DND-41 (cell line): ENCODE results near the gene NKX2-8.
A peak's percentile ranks its signal among the peaks of the same experiment; 100 is the strongest.

Source experiments
- ATAC-seq: fragments of 200-7000 bp; cut with Tn5 transposase; 3 replicates; pipeline ENCODE4 v1.9.1; 2021; ENCODE audit warnings: low read depth; ENCODE audit not compliant: insufficient read depth
- DNase-seq: peaks from one replicate; pipeline ENCODE4 v3.0.0-alpha.2; 2020
- H2AFZ ChIP-seq: 2 replicates; pipeline ENCODE4 v1.6.0; 2012; ENCODE audit warnings: low read depth, low read length
- H3K27ac ChIP-seq: 2 replicates; pipeline ENCODE4 v1.5.1; 2012; ENCODE audit warnings: low read length, inconsistent platforms
- H3K27me3 ChIP-seq: fragments of 200-600 bp; sonication (generic); 2 replicates; pipeline ENCODE4 v1.6.0; 2012; ENCODE audit warnings: low read length, mild to moderate bottlenecking, inconsistent platforms; ENCODE audit not compliant: insufficient read depth, poor library complexity
- H3K36me3 ChIP-seq: 2 replicates; pipeline ENCODE4 v1.5.1; 2012; ENCODE audit warnings: low read length, inconsistent platforms; ENCODE audit not compliant: insufficient read depth
- H3K4me1 ChIP-seq: 2 replicates; pipeline ENCODE4 v1.5.1; 2012; ENCODE audit warnings: mild to moderate bottlenecking, low read length; ENCODE audit not compliant: insufficient read depth
- H3K4me2 ChIP-seq: 2 replicates; pipeline ENCODE4 v1.6.0; 2012; ENCODE audit warnings: mild to moderate bottlenecking, moderate library complexity, low read length, inconsistent platforms; ENCODE audit not compliant: insufficient read depth
- H3K4me3 ChIP-seq, 2 experiments: fragments of 200-600 bp in 1 of 2; shearing (Covaris generic) in 1 of 2; 2 replicates each; pipeline ENCODE4 v1.5.1; 2012 to 2016; ENCODE audit warnings: inconsistent platforms in 2 of 2, low read length in 2 of 2, mild to moderate bottlenecking in 2 of 2, low read depth in 1 of 2, moderate library complexity in 1 of 2
- H3K79me2 ChIP-seq: 2 replicates; pipeline ENCODE4 v1.6.0; 2012; ENCODE audit warnings: low read length, inconsistent platforms; ENCODE audit not compliant: insufficient read depth
- H3K9ac ChIP-seq: 2 replicates; pipeline ENCODE4 v1.6.0; 2012; ENCODE audit warnings: low read depth, mild to moderate bottlenecking, inconsistent platforms, low read length, moderate library complexity
- H3K9me3 ChIP-seq: 2 replicates; pipeline ENCODE4 v1.5.1; 2012; ENCODE audit warnings: low read length, moderate library complexity, mild to moderate bottlenecking, inconsistent platforms; ENCODE audit not compliant: insufficient read depth, severe bottlenecking
- H4K20me1 ChIP-seq: 2 replicates; pipeline ENCODE4 v1.6.0; 2012; ENCODE audit warnings: low read length; ENCODE audit not compliant: insufficient read depth
- CTCF ChIP-seq: IDR thresholded peaks from 2 replicates; pipeline ENCODE4 v1.5.1; 2012; ENCODE audit warnings: borderline replicate concordance, low read length, moderate library complexity, mild to moderate bottlenecking; ENCODE audit not compliant: poor library complexity, severe bottlenecking; ENCODE audit errors: extremely low read depth
- EZH2 ChIP-seq: IDR thresholded peaks from 3 replicates; pipeline ENCODE4 v1.6.1; 2012; ENCODE audit warnings: borderline replicate concordance, low read depth, mild to moderate bottlenecking, moderate library complexity, low read length, inconsistent platforms; ENCODE audit not compliant: severe bottlenecking

Gene NKX2-8

GRCh38 chr14:36618641-36619040, 36.2 kb upstream of the NKX2-8 start:
- TF ChIP-seq EZH2 (no peak), CTCF (no peak)
- DNase-seq (no peak), ATAC-seq (no peak)
- Histone ChIP-seq H3K79me2 (no peaks in the 10 kb centered on the region), H2AFZ (no peak overlapping the region), H3K4me2 (no peak overlapping the region), H3K9ac (no peak overlapping the region), H4K20me1 (no peaks in the 10 kb centered on the region), H3K9me3 (peaks cover 4% of the 10 kb centered on the region), H3K4me1 (peaks cover 16% of the 10 kb centered on the region), H3K4me3 (no peak overlapping the region), H3K36me3 (no peaks in the 10 kb centered on the region), H3K27me3 (no peaks in the 10 kb centered on the region), H3K27ac (no peak overlapping the region)

GRCh38 chr14:36617824-36618223, 35.4 kb upstream of the NKX2-8 start:
- H3K9me3 ChIP-seq, result peaks cover 3% of the 10 kb centered on the region

GRCh38 chr14:36605506-36605857, 23.1 kb upstream of the NKX2-8 start:
- DNase-seq (no peak), ATAC-seq (no peak)
- no peaks in the 10 kb centered on the region for H3K9me3 ChIP-seq
- no peak overlapping the region for H3K4me3 ChIP-seq
- H3K4me2 ChIP-seq, result no peak overlapping the region
- H3K4me1 ChIP-seq, result peaks cover 12% of the 10 kb centered on the region
- H3K79me2 ChIP-seq, result no peaks in the 10 kb centered on the region
- H3K36me3 ChIP-seq, result no peaks in the 10 kb centered on the region
- no peak overlapping the region for H3K27ac ChIP-seq
- TF ChIP-seq CTCF, result peak; percentile 60
- no peak for TF ChIP-seq EZH2
- no peak overlapping the region for H2AFZ ChIP-seq
- no peaks in the 10 kb centered on the region for H3K27me3 ChIP-seq
- no peak overlapping the region for H3K9ac ChIP-seq
- H4K20me1 ChIP-seq, result no peaks in the 10 kb centered on the region

More at GRCh38 chr14:36617824-36618223, 35.4 kb upstream of the NKX2-8 start:
- no peaks in the 10 kb centered on the region for H4K20me1 ChIP-seq
- no peak overlapping the region for H3K4me2 ChIP-seq
- peak overlapping the region; percentile 45; the same call in 1 of the 2 replicates for H2AFZ ChIP-seq
- H3K9ac ChIP-seq, result no peak overlapping the region
- DNase-seq (no peak), ATAC-seq (no peak)
- H3K36me3 ChIP-seq, result no peaks in the 10 kb centered on the region
- peaks cover 21% of the 10 kb centered on the region for H3K4me1 ChIP-seq
- no peak overlapping the region for H3K4me3 ChIP-seq
- H3K79me2 ChIP-seq, result no peaks in the 10 kb centered on the region
- no peak overlapping the region for H3K27ac ChIP-seq
- no peak for TF ChIP-seq CTCF
- no peak for TF ChIP-seq EZH2
- H3K27me3 ChIP-seq, result no peaks in the 10 kb centered on the region
